Stimulated activated CD4-positive, alpha-beta T cell treated with anti-CD3 and anti-CD28 coated beads, Interleukin-12 subunit alpha, Interleukin-12 subunit beta, amount 100 ng/mL, for 4 hours (primary cell): Measurements from ENCODE around the gene FRMD5.
"Not testable (repeated sequence)": the region's sequence is repeated elsewhere in the genome, so short reads cannot be mapped to it uniquely, and the experiment has no call there.

ENCODE experiments used
- DNase-seq: peaks from one replicate; pipeline ENCODE4 v3.0.0-alpha.2; 2020

The FRMD5 gene

DNA sequence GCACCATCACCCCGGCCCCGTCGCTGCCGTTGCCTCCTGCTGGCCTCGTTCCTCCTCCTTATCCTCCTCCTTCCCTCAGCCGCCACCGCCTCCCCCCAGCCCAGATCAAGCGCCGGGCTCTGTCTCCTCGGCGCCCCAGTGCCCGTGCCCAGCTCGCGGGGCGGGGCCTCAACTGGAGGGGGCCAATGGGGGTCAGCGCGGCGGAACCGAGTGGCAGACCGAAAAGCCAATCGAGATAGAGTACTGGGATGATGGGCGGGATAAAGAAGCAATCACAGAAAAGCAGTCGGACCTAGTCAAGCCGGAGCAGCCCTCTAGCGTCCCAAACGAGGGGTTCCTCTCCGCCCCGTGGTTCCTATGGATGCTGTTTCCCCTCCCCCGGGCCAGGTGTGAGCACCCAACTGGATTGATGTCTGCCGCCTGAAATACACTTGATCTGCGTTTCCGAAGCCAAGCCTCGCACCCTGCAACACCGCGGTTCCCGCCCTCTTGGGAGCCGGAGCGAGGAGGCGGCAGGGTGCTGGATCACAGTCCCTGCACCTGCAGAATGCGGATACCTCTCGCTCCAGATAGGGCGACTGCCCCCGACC, at the start of gene FRMD5:
FRMD5 (minus strand) TSS at position 121 of the 590 bp plus-strand sequence.
- DNase-seq, result peak; percentile 80

DNA sequence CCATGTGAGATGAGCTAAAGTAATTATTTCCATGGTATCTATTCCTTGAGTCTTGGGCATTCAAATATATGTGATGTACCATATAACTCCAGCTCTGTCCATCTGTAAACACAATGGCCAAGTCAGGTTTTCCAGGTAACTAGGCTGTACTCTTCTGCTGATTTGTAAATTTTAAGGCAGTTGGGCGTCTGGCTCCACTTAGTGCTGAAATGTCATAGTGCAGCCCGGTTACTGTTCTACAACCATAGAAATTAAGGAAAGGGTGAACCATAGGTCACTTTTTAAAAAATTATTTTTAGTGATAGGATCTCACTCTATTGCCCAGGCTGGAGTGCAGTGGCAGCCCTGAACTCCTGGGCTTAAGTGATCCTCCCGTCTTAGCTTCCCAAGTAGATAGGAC, 48.8 kb upstream of the FRMD5 start:
- DNase-seq, result no peak

- no peak for DNase-seq
Measured at GRCh38 chr15:44243141-44243540, 48.1 kb upstream of the FRMD5 start.

DNA sequence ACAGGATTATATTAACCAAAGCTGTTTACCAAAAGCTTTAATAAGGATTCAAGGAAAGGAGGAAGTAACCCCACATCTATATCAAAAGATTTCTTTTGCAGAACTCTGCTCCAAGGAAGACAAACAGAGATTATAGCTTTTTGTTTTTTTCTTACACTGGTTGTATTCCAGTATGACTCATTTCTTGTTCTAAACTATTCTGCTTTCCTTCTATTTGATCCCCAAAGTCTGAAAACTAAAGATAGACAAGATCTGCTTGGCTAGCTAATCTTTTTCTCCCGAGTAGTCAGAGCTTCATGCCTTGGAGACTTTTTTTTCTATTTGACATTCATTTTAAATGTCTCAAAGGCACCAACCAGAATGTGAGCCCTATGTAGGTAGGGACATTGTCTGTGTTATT, 36.8 kb upstream of the FRMD5 start:
- DNase-seq, result no peak

DNA sequence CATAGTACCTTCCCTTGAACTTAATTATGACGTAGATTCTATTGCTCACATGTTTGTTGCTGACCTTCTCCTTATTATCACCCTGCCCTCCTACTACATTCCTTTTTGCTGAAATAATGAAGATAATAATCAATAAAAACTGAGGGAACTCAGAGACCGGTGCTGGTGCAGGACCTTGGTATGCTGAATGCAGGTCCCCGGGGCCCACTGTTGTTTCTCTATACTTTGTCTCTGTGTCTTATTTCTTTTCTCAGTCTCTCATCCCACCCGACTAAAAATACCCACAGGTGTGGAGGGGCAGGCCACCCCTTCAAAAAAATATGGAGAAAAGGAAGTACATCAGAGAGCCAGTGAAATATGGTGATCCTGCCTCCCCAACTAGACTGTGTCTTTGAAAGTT, 34.2 kb upstream of the FRMD5 start:
- DNase-seq, result not testable (repeated sequence)

- DNase-seq, result no peak
Measured at GRCh38 chr15:44227584-44227983, 32.5 kb upstream of the FRMD5 start.

- not testable (repeated sequence) for DNase-seq
Measured at GRCh38 chr15:44227001-44227400, 31.9 kb upstream of the FRMD5 start.

DNA sequence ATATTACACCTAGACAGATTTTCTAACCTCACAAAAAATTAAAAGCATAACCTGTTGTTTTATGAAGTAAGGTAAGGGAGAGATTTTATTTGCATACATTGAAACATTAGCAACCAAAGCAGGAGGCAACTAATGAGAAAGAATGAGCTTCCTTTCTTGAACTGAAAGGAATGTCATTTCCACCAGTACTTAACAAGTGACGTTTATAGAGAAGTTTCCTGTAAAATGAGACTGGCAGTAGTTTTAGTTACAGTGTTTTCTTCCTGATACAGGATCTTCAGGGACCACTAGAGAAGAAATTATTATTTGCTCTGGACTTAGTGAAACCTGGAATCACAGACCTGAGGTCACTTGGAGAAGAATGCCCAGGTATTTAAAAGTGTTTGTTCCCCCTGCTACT, 27.4 kb upstream of the FRMD5 start:
- DNase-seq, result no peak

DNA sequence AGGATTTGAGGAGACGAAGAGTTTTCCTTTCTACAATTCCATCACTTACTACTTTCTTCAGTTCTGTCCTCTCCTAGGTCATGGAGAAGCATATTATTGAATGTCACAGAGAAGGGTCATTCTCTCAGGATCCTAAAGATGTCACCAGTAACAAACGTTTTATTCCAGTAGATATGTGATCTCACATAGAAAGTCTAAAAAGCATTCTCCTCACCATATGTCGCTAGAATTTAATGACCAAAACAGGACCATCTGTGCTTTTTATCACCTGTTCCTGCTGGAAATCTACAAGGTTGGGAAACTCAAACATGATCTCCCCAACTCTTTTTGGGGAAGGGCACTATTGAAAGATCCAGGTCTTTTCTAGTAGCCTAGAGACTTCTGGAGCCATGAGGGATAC, 24.0 kb upstream of the FRMD5 start:
- no peak for DNase-seq

DNA sequence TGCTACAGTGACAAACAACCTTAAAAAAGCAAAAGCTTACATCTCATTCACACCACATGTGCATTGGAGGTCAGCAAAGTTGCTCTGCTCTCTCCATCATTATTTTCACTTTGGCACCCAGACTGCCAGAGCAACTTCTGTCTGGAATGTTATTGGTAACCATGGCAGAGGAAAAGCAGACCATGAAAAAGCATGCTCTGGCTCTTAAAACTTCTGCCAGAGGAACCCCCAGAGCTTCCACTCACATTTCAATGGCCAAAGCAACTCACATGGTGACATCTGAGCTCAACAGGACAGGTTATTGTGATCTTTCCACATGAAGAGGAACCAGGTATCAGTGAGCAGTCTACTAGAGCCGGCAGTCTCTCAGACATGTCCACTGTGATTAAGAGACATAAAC, 21.9 kb upstream of the FRMD5 start:
- DNase-seq, result no peak

GRCh38 chr15:44215594-44215993, 20.5 kb upstream of the FRMD5 start:
- no peak for DNase-seq

DNA sequence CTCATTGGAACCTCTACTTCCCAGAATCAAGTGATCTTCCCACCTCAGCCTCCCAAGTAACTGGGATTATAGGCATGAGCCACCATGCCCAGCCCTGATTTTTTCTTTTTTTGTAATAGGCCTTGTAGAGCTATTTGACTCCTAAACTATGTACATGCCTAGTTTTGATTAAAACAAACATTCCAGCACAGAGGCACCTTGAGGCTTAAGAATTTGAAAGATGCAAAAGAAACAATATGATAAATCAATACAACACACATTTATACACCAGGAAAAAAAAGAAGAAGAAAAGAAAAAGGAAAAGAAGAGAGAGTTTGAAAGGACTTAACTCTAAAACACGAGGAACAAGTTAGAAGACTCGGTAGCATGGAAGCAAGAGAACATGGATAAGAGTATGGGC, 13.9 kb upstream of the FRMD5 start:
- no peak for DNase-seq

- DNase-seq, result no peak
Measured at GRCh38 chr15:44207643-44208042, 12.6 kb upstream of the FRMD5 start.

GRCh38 chr15:44199393-44199792, 4.3 kb upstream of the FRMD5 start:
- DNase-seq, result no peak

- peak; percentile 35 for DNase-seq
Measured at GRCh38 chr15:44194323-44195150, 534 bp downstream of the FRMD5 start.

- DNase-seq, result no peak
Measured at GRCh38 chr15:44193651-44194322, 1.3 kb downstream of the FRMD5 start.

DNA sequence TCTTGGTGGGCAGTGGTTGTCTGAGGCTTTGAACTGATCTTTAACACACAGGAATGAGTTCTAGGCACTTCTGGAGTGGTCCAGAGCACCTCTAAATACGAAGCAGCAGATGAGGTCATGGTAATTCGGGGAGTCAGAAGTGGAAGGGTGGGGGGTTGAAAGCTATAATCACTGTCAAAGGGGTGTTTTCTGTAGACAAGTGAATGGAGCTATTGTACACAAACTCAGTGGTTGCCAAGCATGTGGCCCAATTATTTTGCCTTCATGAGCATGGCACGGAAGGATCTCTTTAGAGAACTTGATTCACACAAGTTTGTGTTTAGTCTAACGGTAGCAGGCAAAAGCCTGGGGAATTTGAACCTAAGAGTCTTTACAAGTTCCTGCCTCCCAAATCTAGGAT, 6.3 kb downstream of the FRMD5 start:
- no peak for DNase-seq

DNA sequence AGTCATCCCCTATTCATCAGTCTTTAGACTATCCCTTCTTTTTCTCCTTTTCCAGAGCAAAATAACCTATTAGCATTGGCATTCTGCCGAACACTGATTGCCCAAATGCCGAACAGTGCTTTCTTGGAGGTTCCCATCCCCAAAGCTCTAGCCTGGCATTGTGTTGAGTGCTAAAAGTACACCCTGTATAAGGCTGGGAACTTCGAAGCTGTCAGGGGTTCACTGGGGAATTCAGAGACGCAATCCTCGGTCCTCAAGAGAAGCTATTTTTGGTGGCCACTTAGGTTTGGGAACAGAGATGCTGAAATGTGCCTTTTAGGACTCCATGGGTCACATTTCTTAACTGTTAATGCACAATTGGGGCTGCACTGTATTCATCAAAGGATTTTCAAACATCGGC, 8.4 kb downstream of the FRMD5 start:
- no peak for DNase-seq

DNA sequence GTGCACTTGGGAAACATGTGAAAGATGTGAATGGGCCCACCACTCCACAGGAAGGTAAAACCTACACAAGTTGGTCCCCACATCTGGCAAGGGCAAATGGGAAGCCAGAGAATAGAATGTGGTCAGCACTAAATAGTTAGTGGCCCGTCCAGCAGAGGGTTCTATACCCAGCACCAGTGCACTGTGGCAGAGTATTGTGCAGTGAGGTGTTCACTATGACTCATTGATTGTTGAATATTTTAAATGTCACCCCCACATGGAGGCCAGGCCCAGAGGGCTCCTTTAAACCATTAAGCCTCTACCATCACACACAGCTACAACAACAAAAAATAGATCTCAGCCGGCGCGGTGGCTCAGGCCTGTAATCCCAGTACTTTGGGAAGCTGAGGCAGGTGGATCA, 11.7 kb downstream of the FRMD5 start:
- no peak for DNase-seq

GRCh38 chr15:44181410-44181809, 13.7 kb downstream of the FRMD5 start:
- DNase-seq, result no peak

GRCh38 chr15:44177139-44177538, 17.9 kb downstream of the FRMD5 start:
- no peak for DNase-seq

DNA sequence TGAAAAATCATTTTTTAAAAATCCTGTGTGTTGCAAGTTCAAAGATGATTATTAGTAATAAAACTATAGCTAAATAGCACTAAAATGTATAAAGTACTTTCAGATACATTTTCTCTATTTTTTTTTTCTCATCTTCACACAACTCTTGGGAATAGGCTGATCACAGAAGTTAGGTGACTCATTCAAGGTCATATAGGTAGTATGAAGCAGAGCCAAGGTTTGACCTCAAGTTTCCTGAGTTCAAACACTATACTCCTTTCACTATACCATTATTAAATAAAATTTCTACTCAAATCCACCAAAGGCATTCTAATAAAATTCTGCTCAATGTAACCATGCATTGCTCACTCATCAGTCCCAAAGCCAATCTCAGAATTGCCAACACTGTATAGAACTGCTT, 21.3 kb downstream of the FRMD5 start:
- DNase-seq, result no peak

- DNase-seq, result no peak
Measured at GRCh38 chr15:44163370-44163769, 31.7 kb downstream of the FRMD5 start.

DNA sequence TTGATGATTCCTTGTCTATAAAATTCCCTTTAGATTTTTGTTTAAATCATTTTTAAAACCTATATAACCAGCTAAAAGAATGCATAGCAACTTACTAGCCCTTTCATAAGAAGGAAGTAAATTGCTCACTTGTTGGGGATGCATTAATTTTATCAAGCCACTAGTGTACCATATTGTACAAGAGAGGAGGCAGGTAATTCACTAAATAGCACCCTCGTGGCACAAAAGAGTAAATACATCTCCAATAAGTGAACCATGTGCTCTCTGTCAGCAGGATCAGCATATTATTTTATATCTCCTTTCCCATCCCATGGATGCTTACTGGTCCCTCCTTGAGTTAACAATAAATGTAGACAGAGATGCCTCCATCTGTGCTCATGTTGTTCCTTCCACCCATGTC, 34.3 kb downstream of the FRMD5 start:
- DNase-seq, result no peak
